Hepatocyte (in vitro differentiated cells): Measurements from ENCODE around the gene IGF2BP1.

ENCODE experiments used
- EZH2 ChIP-seq: fragments of 200-600 bp; sonication (generic); IDR thresholded peaks from 2 replicates; pipeline ENCODE4 v1.6.1; 2016; ENCODE audit warnings: antibody characterized with exemption, mild to moderate bottlenecking, borderline replicate concordance
- EZH2phosphoT487 ChIP-seq: fragments of 200-600 bp; sonication (generic); IDR thresholded peaks from one replicate; pipeline ENCODE4 v1.6.1; 2018; ENCODE audit warnings: antibody characterized with exemption, mild to moderate bottlenecking, low read depth, moderate library complexity; ENCODE audit not compliant: unreplicated experiment, severe bottlenecking
- TF ChIP-seq, protein P1 (sequence below): fragments of 200-600 bp; sonication (generic); IDR thresholded peaks from 2 replicates; pipeline ENCODE4 v1.5.1; 2016; ENCODE audit warnings: antibody characterized with exemption, mild to moderate bottlenecking; ENCODE audit not compliant: poor library complexity

DNA sequence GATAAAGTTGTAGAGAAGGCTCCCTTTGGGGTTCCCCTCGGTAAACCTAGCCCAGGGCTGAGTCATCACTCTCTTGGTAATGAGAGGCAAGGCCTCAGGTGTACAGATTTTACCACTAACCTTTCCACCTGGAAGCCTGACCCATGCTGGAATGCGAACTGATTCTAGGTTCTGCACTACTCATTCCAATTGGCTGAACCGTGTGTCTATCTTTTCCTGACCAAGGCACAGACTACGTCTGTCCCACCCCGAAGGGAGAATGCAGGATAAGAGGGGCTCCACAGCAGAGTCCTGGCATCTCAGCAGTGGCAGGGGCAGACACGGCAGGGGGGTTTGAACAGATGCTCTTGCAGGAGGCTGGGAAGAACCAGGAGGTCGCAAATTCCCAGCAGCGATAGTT, 70.0 kb downstream of the IGF2BP1 start:
- TF ChIP-seq, protein P1, sequence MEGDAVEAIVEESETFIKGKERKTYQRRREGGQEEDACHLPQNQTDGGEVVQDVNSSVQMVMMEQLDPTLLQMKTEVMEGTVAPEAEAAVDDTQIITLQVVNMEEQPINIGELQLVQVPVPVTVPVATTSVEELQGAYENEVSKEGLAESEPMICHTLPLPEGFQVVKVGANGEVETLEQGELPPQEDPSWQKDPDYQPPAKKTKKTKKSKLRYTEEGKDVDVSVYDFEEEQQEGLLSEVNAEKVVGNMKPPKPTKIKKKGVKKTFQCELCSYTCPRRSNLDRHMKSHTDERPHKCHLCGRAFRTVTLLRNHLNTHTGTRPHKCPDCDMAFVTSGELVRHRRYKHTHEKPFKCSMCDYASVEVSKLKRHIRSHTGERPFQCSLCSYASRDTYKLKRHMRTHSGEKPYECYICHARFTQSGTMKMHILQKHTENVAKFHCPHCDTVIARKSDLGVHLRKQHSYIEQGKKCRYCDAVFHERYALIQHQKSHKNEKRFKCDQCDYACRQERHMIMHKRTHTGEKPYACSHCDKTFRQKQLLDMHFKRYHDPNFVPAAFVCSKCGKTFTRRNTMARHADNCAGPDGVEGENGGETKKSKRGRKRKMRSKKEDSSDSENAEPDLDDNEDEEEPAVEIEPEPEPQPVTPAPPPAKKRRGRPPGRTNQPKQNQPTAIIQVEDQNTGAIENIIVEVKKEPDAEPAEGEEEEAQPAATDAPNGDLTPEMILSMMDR, result no peak
- TF ChIP-seq EZH2 (no peak), EZH2phosphoT487 (no peak)
